H9 (cell line): Measurements from ENCODE around the gene ATP6AP1. TPM values are rescaled to one million over a fixed set of nuclear protein-coding genes. Genes with fewer than 3 reads are reported as not detected.

ENCODE experiments used
- DNase-seq: peaks from one replicate; pipeline ENCODE4 v3.0.0-alpha.2; 2017
- H2AFZ ChIP-seq: one replicate; pipeline ENCODE4 v1.6.1; 2013; ENCODE audit warnings: mild to moderate bottlenecking, low read length, control low read depth, moderate library complexity
- H2AK5ac ChIP-seq: 2 replicates; pipeline ENCODE4 v1.6.1; 2013; ENCODE audit warnings: low read length, control low read depth, mixed read lengths; ENCODE audit not compliant: insufficient read length
- H2BK120ac ChIP-seq: one replicate; pipeline ENCODE4 v1.6.1; 2013; ENCODE audit warnings: low read depth, mild to moderate bottlenecking, low read length, control low read depth, inconsistent platforms; ENCODE audit not compliant: poor library complexity, severe bottlenecking
- H2BK12ac ChIP-seq: 2 replicates; pipeline ENCODE4 v1.6.1; 2013; ENCODE audit warnings: low read length, control low read depth, mixed read lengths, low read depth; ENCODE audit not compliant: insufficient read length
- H2BK15ac ChIP-seq: 2 replicates; pipeline ENCODE4 v1.6.1; 2013; ENCODE audit warnings: low read depth, low read length, control low read depth
- H2BK20ac ChIP-seq: one replicate; pipeline ENCODE4 v1.6.1; 2013; ENCODE audit warnings: low read depth, mild to moderate bottlenecking, low read length, control low read depth, inconsistent platforms; ENCODE audit not compliant: poor library complexity, severe bottlenecking
- H2BK5ac ChIP-seq: 2 replicates; pipeline ENCODE4 v1.6.1; 2013; ENCODE audit warnings: low read length, control low read depth, mixed read lengths; ENCODE audit not compliant: insufficient read length
- H3K14ac ChIP-seq: 2 replicates; pipeline ENCODE4 v1.6.1; 2013; ENCODE audit warnings: low read length, control low read depth; ENCODE audit not compliant: insufficient read depth
- H3K18ac ChIP-seq: 2 replicates; pipeline ENCODE4 v1.6.1; 2013; ENCODE audit warnings: low read depth, mild to moderate bottlenecking, mixed read lengths, low read length, control low read depth; ENCODE audit not compliant: insufficient read length
- H3K23ac ChIP-seq: 2 replicates; pipeline ENCODE4 v1.6.1; 2013; ENCODE audit warnings: low read length, control low read depth, mixed read lengths, low read depth; ENCODE audit not compliant: insufficient read length
- H3K23me2 ChIP-seq: 2 replicates; pipeline ENCODE4 v1.6.1; 2013; ENCODE audit warnings: low read depth, mild to moderate bottlenecking, mixed read lengths, low read length, control low read depth; ENCODE audit not compliant: insufficient read length, poor library complexity, severe bottlenecking
- H3K27ac ChIP-seq: 2 replicates; pipeline ENCODE4 v1.5.1; 2013; ENCODE audit warnings: low read length, control low read depth, mixed read lengths, low read depth; ENCODE audit not compliant: insufficient read length
- H3K27me3 ChIP-seq: 2 replicates; pipeline ENCODE4 v1.6.1; 2013; ENCODE audit warnings: low read length, control low read depth, inconsistent platforms; ENCODE audit not compliant: insufficient read depth
- H3K4ac ChIP-seq: 2 replicates; pipeline ENCODE4 v1.6.1; 2013; ENCODE audit warnings: low read depth, mild to moderate bottlenecking, control low read depth, inconsistent platforms, low read length, moderate library complexity
- H3K4me1 ChIP-seq: 2 replicates; pipeline ENCODE4 v1.6.1; 2013; ENCODE audit warnings: low read length, control low read depth, inconsistent platforms; ENCODE audit not compliant: insufficient read depth
- H3K4me2 ChIP-seq: 2 replicates; pipeline ENCODE4 v1.6.1; 2013; ENCODE audit warnings: low read length, control low read depth, mixed read lengths; ENCODE audit not compliant: insufficient read length, insufficient read depth
- H3K56ac ChIP-seq: 2 replicates; pipeline ENCODE4 v1.6.1; 2013; ENCODE audit warnings: low read depth, mild to moderate bottlenecking, mixed read lengths, low read length, control low read depth; ENCODE audit not compliant: insufficient read length
- H3K79me1 ChIP-seq: 2 replicates; pipeline ENCODE4 v1.6.1; 2013; ENCODE audit warnings: low read depth, mild to moderate bottlenecking, moderate library complexity, low read length, control low read depth, inconsistent platforms; ENCODE audit not compliant: insufficient read depth, poor library complexity, severe bottlenecking
- H3K79me2 ChIP-seq: 2 replicates; pipeline ENCODE4 v1.6.1; 2013; ENCODE audit warnings: low read length, control low read depth, inconsistent platforms; ENCODE audit not compliant: insufficient read depth
- H3K9ac ChIP-seq: 2 replicates; pipeline ENCODE4 v1.6.1; 2013; ENCODE audit warnings: low read length, control low read depth, mixed read lengths; ENCODE audit not compliant: insufficient read length; ENCODE audit errors: extremely low read depth
- H3K9me3 ChIP-seq: one replicate; pipeline ENCODE4 v1.6.1; 2013; ENCODE audit warnings: low read depth, low read length, inconsistent platforms; ENCODE audit not compliant: control insufficient read depth
- H3T11ph ChIP-seq: one replicate; pipeline ENCODE4 v1.6.1; 2013; ENCODE audit warnings: mild to moderate bottlenecking, low read length, control low read depth, inconsistent platforms
- H4K20me1 ChIP-seq: one replicate; pipeline ENCODE4 v1.6.1; 2013; ENCODE audit not compliant: control insufficient read depth, insufficient read length, insufficient read depth
- H4K5ac ChIP-seq: 2 replicates; pipeline ENCODE4 v1.6.1; 2013; ENCODE audit warnings: low read depth, mild to moderate bottlenecking, mixed read lengths, low read length, control low read depth; ENCODE audit not compliant: insufficient read length
- H4K8ac ChIP-seq: replicated peaks from 2 replicates; pipeline ENCODE4 v1.6.1; 2013; ENCODE audit warnings: low read length, control low read depth, mixed read lengths, low read depth; ENCODE audit not compliant: insufficient read length
- H4K91ac ChIP-seq: 2 replicates; pipeline ENCODE4 v1.6.1; 2013; ENCODE audit warnings: low read depth, mild to moderate bottlenecking, moderate library complexity, mixed read lengths, low read length, control low read depth; ENCODE audit not compliant: insufficient read length
- H3K27ac Mint-ChIP-seq, 3 experiments: 2 replicates in 2 of 3; 3 replicates in 1 of 3; pipeline ENCODE4 v1.8.0; 2020 to 2021; ENCODE audit warnings: mixed read lengths in 3 of 3, mild to moderate bottlenecking in 1 of 3, moderate library complexity in 1 of 3
- H3K27me3 Mint-ChIP-seq: 2 replicates; pipeline ENCODE4 v1.8.0; 2021; ENCODE audit warnings: low read depth, mild to moderate bottlenecking, moderate library complexity, mixed read lengths
- H3K36me3 Mint-ChIP-seq, 3 experiments: 2 replicates in 2 of 3; 3 replicates in 1 of 3; pipeline ENCODE4 v1.8.0; 2020 to 2021; ENCODE audit warnings: low read depth in 3 of 3, mixed read lengths in 3 of 3; ENCODE audit not compliant: insufficient read depth in 1 of 3
- H3K4me1 Mint-ChIP-seq, 2 experiments: 2 replicates each; pipeline ENCODE4 v1.8.0; 2020; ENCODE audit warnings: mixed read lengths in 2 of 2
- H3K4me3 Mint-ChIP-seq, 2 experiments: 2 replicates in 1 of 2; 3 replicates in 1 of 2; pipeline ENCODE4 v1.8.0; 2020 to 2021; ENCODE audit warnings: mild to moderate bottlenecking in 2 of 2, mixed read lengths in 2 of 2, moderate library complexity in 1 of 2
- H3K9me3 Mint-ChIP-seq, 2 experiments: 2 replicates in 1 of 2; 3 replicates in 1 of 2; pipeline ENCODE4 v1.8.0; 2020; ENCODE audit warnings: mild to moderate bottlenecking in 2 of 2, mixed read lengths in 2 of 2, moderate library complexity in 1 of 2
- CTCF ChIP-seq: fragments of 200-600 bp; sonication (generic); conservative IDR thresholded peaks from 3 replicates; pipeline ENCODE4 v1.8.0; 2021; ENCODE audit warnings: antibody characterized with exemption, mild to moderate bottlenecking
- WGBS: extraction: QIAGEN DNeasy Blood & Tissue Kit; methylation state at CpG from one replicate; pipeline ENCODE4 v1.1.7; 2013; ENCODE audit warnings: missing lambda C conversion rate, low lambda C conversion rate, mixed read lengths; ENCODE audit not compliant: insufficient read length; ENCODE audit errors: extremely low coverage; 5-methylcytosine and 5-hydroxymethylcytosine counted together
- total RNA-seq: library from RNA; stranded (reverse); gene quantifications from 2 replicates; pipeline ENCODE4 v1.2.1, GENCODE V29; 2021

ATP6AP1 gene
- total RNA-seq, 1 experiment from 2014 or later: 45.6 TPM

DNA sequence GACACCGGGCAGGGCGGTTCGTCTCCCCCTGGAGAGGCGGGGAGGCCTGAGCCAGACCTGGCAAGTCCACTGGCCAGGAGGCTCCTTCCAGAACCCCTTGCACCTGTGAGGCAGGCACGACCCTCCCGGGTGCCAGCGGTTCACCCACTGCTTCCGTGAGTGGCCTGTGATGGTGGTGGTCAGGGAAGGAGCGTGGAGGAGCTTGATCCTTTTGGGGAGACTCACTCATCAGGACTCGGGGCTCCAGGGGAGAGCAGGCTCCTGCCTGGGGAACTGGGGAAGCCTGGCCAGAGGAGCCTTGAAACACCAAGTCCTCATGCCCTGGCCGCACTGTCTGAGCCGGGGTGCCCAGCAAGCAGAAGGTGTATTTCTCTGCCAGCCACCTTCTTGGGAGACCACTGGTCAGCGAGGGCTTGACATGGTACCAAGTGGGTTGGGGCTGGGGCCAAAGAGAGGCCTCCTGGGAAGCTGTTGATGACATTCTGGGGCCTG is 16.3 kb downstream of the ATP6AP1 start:
- Histone ChIP-seq H2BK5ac (no peak overlapping the region), H2BK12ac (no peak overlapping the region), H3T11ph (no peak overlapping the region), H3K56ac (no peak overlapping the region), H2BK15ac (no peak overlapping the region), H3K18ac (no peak overlapping the region), H3K79me2 (no peaks in the 10 kb centered on the region), H3K27ac (no peak overlapping the region), H3K4ac (no peak overlapping the region), H3K14ac (no peak overlapping the region), H3K27me3 (no peaks in the 10 kb centered on the region), H3K4me1 (no peaks in the 10 kb centered on the region), H2BK120ac (no peak overlapping the region), H3K9ac (peak overlapping the region; percentile 35), H3K23me2 (peaks cover 2% of the 10 kb centered on the region), H2BK20ac (no peak overlapping the region), H2AFZ (no peak overlapping the region), H3K79me1 (no peaks in the 10 kb centered on the region), H4K20me1 (no peaks in the 10 kb centered on the region), H4K8ac (no peak overlapping the region), H3K23ac (no peak overlapping the region), H3K4me2 (peak overlapping the region; percentile 31), H3K9me3 (peaks cover 37% of the 10 kb centered on the region), H2AK5ac (no peak overlapping the region), H4K5ac (no peak overlapping the region), H4K91ac (no peak overlapping the region)
- H3K27ac Mint-ChIP-seq: no peak overlapping the region
- H3K4me3 Mint-ChIP-seq: peak overlapping the region; percentile 44 to 63; a peak in 3 of 5 replicates
- DNase-seq: no peak
- H3K4me1 Mint-ChIP-seq: peaks cover 3 to 5% of the 10 kb centered on the region in 2 experiments; a peak in 2 of 4 replicates
- H3K36me3 Mint-ChIP-seq: peaks cover 30 to 67% (median 59%) of the 10 kb centered on the region in 3 experiments
- TF ChIP-seq CTCF: no peak
- no CpG with 5 or more reads among the region's 13 CpGs for WGBS
- H3K27me3 Mint-ChIP-seq: no peaks in the 10 kb centered on the region; the same call in none of the 2 replicates
- peaks cover 62 to 78% of the 10 kb centered on the region in 2 experiments for H3K9me3 Mint-ChIP-seq
